SHP77 (cell line): ENCODE data around the gene SLC26A1.
"Not testable (repeated sequence)": the region's sequence is repeated elsewhere in the genome, so short reads cannot be mapped to it uniquely, and the experiment has no call there.

Experiments used
- DNase-seq, 2 experiments: peaks; one replicate each; lab custom pipeline; 2025; lab: John Stamatoyannopoulos, UW

Gene SLC26A1

GRCh38 chr4:954211-955020 lies 38.8 kb downstream of the SLC26A1 start:
- DNase-seq = no peak

- no peak for DNase-seq
These were observed 39.7 kb downstream of the SLC26A1 start for GRCh38 chr4:953574-953915.

- no peak for DNase-seq
These were observed 40.2 kb downstream of the SLC26A1 start for GRCh38 chr4:952881-953573.

GRCh38 chr4:951594-952468 lies 41.4 kb downstream of the SLC26A1 start:
- DNase-seq = no peak

GRCh38 chr4:951186-951585 lies 42.0 kb downstream of the SLC26A1 start:
- DNase-seq = no peak

- DNase-seq = no peak
These were observed 42.8 kb downstream of the SLC26A1 start for GRCh38 chr4:950136-951020.

GRCh38 chr4:949656-950055 lies 43.5 kb downstream of the SLC26A1 start:
- no peak for DNase-seq

- no peak for DNase-seq
These were observed 44.3 kb downstream of the SLC26A1 start for GRCh38 chr4:948936-949300.

GRCh38 chr4:948101-948935 lies 44.9 kb downstream of the SLC26A1 start:
- no peak for DNase-seq

- DNase-seq = no peak
These were observed 45.7 kb downstream of the SLC26A1 start for GRCh38 chr4:947491-947971.

- no peak for DNase-seq
These were observed 46.4 kb downstream of the SLC26A1 start for GRCh38 chr4:946517-947471.

- no peak for DNase-seq
These were observed 47.1 kb downstream of the SLC26A1 start for GRCh38 chr4:946103-946450.

- no peak for DNase-seq
These were observed 47.7 kb downstream of the SLC26A1 start for GRCh38 chr4:945274-946102.

- not testable (repeated sequence) for DNase-seq
These were observed 53.7 kb downstream of the SLC26A1 start for GRCh38 chr4:939508-939907.
